SK-N-SH (cell line): ENCODE data around the gene KCNJ16. TPM values are rescaled to one million over a fixed set of nuclear protein-coding genes. Genes with fewer than 3 reads are reported as not detected.

ENCODE experiments used
- CTCF ChIA-PET: fragments of 300-600, 350-600 bp; formaldehyde crosslinking; extraction: SDS; loops from one replicate; lab custom pipeline; 2021; lab: Yijun Ruan, JAX
- POLR2A ChIA-PET: fragments of 350-600 bp; sonication (Branson Sonifier 250); formaldehyde crosslinking; extraction: SDS; loops from one replicate; lab custom pipeline; 2020; ENCODE audit warnings: antibody characterized with exemption, inconsistent platforms; lab: Yijun Ruan, JAX
- DNase-seq: peaks from one replicate; pipeline ENCODE4 v3.0.0; 2012
- H2AFZ ChIP-seq: fragments of 200-600 bp; sonication (generic); 2 replicates; pipeline ENCODE4 v1.8.1; 2016; ENCODE audit warnings: antibody characterized with exemption, mild to moderate bottlenecking, low read depth
- H3F3A ChIP-seq: fragments of 200-600 bp; sonication (generic); replicated peaks from 2 replicates; pipeline ENCODE3; 2016; ENCODE audit warnings: antibody characterized with exemption, mild to moderate bottlenecking; ENCODE audit not compliant: insufficient read depth
- H3K27ac ChIP-seq, 2 experiments: fragments of 200-500 bp in 1 of 2; fragments of 200-600 bp in 1 of 2; sonication (Bioruptor generic) in 1 of 2; sonication (generic), shearing (Covaris generic) in 1 of 2; 2 replicates each; pipeline versions ENCODE4 v1.5.1 to v1.6.1; 2014 to 2016; ENCODE audit warnings: low read depth in 2 of 2, inconsistent platforms in 1 of 2, low read length in 1 of 2, mild to moderate bottlenecking in 1 of 2, mixed read lengths in 1 of 2
- H3K27me3 ChIP-seq: fragments of 200-600 bp; sonication (generic), shearing (Covaris generic); 2 replicates; pipeline ENCODE4 v1.6.1; 2016; ENCODE audit warnings: mixed run types; ENCODE audit not compliant: insufficient read depth
- H3K36me3 ChIP-seq, 2 experiments: fragments of 200-500 bp in 1 of 2; fragments of 200-600 bp in 1 of 2; sonication (Bioruptor generic) in 1 of 2; sonication (generic) in 1 of 2; replicated peaks in 1 of 2; 2 replicates each; pipeline versions ENCODE3 to v1.5.1; 2014 to 2016; ENCODE audit warnings: low read length in 1 of 2, mild to moderate bottlenecking in 1 of 2; ENCODE audit not compliant: insufficient read depth in 2 of 2, control insufficient read depth in 1 of 2
- H3K4me1 ChIP-seq, 2 experiments: fragments of 200-500 bp in 1 of 2; fragments of 200-600 bp in 1 of 2; sonication (Bioruptor generic) in 1 of 2; sonication (generic), shearing (Covaris generic) in 1 of 2; 2 replicates each; pipeline versions ENCODE4 v1.5.1 to v1.6.1; 2014 to 2016; ENCODE audit warnings: low read depth in 1 of 2, low read length in 1 of 2, mixed run types in 1 of 2; ENCODE audit not compliant: insufficient read depth in 2 of 2, control insufficient read depth in 1 of 2
- H3K4me2 ChIP-seq: fragments of 200-600 bp; sonication (generic), shearing (Covaris generic); 2 replicates; pipeline ENCODE4 v1.6.1; 2017; ENCODE audit warnings: mixed run types
- H3K4me3 ChIP-seq, 2 experiments: fragments of 200-500 bp in 1 of 2; fragments of 200-600 bp in 1 of 2; sonication (Bioruptor generic) in 1 of 2; sonication (generic), shearing (Covaris generic) in 1 of 2; 2 replicates each; pipeline versions ENCODE4 v1.5.1 to v1.8.1; 2014 to 2016; ENCODE audit warnings: low read depth in 2 of 2, inconsistent platforms in 1 of 2, low read length in 1 of 2, mild to moderate bottlenecking in 1 of 2, mixed read lengths in 1 of 2, moderate library complexity in 1 of 2
- H3K79me2 ChIP-seq: fragments of 200-600 bp; sonication (generic); 2 replicates; pipeline ENCODE4 v1.8.1; 2017; ENCODE audit warnings: mild to moderate bottlenecking; ENCODE audit not compliant: insufficient read depth
- H3K9ac ChIP-seq: fragments of 200-600 bp; sonication (generic); 2 replicates; pipeline ENCODE4 v1.6.1; 2017; ENCODE audit warnings: mixed run types
- H3K9me2 ChIP-seq: fragments of 200-600 bp; sonication (generic); 2 replicates; pipeline ENCODE4 v1.6.1; 2017; ENCODE audit warnings: mixed run types
- H3K9me3 ChIP-seq: fragments of 200-600 bp; sonication (generic); 2 replicates; pipeline ENCODE4 v1.6.1; 2017; ENCODE audit warnings: mixed run types, mild to moderate bottlenecking, moderate library complexity
- H4K20me1 ChIP-seq: fragments of 200-600 bp; sonication (generic); 2 replicates; pipeline ENCODE4 v1.6.1; 2017; ENCODE audit warnings: mild to moderate bottlenecking, mixed run types; ENCODE audit not compliant: insufficient read depth
- CTCF ChIP-seq: fragments of 200-600 bp; sonication (generic); IDR thresholded peaks from 2 replicates; pipeline ENCODE4 v1.6.1; 2017; ENCODE audit warnings: antibody characterized with exemption, mild to moderate bottlenecking, moderate library complexity
- EZH2phosphoT487 ChIP-seq: fragments of 200-600 bp; sonication (generic); IDR thresholded peaks from 2 replicates; pipeline ENCODE4 v1.6.1; 2017; ENCODE audit warnings: low read depth, mixed run types, mild to moderate bottlenecking, antibody characterized with exemption, moderate library complexity, borderline replicate concordance
- FOSL2 ChIP-seq: IDR thresholded peaks from 2 replicates; pipeline ENCODE4 v1.4.0; 2012; ENCODE audit warnings: low read depth, mild to moderate bottlenecking, moderate library complexity, borderline replicate concordance
- FOXM1 ChIP-seq: IDR thresholded peaks from 2 replicates; pipeline ENCODE4 v1.4.0; 2012; ENCODE audit warnings: low read depth, mild to moderate bottlenecking
- GATA2 ChIP-seq: sonication (generic); formaldehyde crosslinking; IDR thresholded peaks from 2 replicates; pipeline ENCODE4 v1.5.0; 2020; ENCODE audit warnings: mild to moderate bottlenecking, missing genetic modification reagents
- IRF3 ChIP-seq: fragments of 150-350 bp; IDR thresholded peaks from 2 replicates; pipeline ENCODE4 v1.6.1; 2016; ENCODE audit warnings: mild to moderate bottlenecking, low read depth, low read length
- JUND ChIP-seq: IDR thresholded peaks from 2 replicates; pipeline ENCODE4 v1.4.0; 2012
- MEF2A ChIP-seq: IDR thresholded peaks from 2 replicates; pipeline ENCODE4 v1.4.0; 2012; ENCODE audit warnings: low read depth, borderline replicate concordance
- MXI1 ChIP-seq: IDR thresholded peaks from 2 replicates; pipeline ENCODE4 v1.6.1; 2012; ENCODE audit warnings: mild to moderate bottlenecking, low read depth, low read length, improper control_type of control experiment
- NFIC ChIP-seq: IDR thresholded peaks from 2 replicates; pipeline ENCODE4 v1.4.0; 2012; ENCODE audit warnings: borderline replicate concordance
- RCOR1 ChIP-seq: fragments of 150-350 bp; IDR thresholded peaks from 2 replicates; pipeline ENCODE4 v1.6.1; 2017; ENCODE audit warnings: antibody characterized with exemption, low read length
- REST ChIP-seq: IDR thresholded peaks from 2 replicates; pipeline ENCODE4 v1.6.1; 2012; ENCODE audit warnings: mild to moderate bottlenecking, low read depth, low read length, moderate library complexity
- RFX5 ChIP-seq: IDR thresholded peaks from 2 replicates; pipeline ENCODE4 v1.6.1; 2012; ENCODE audit warnings: mild to moderate bottlenecking, improper control_type of control experiment, low read length
- SIN3A ChIP-seq: IDR thresholded peaks from 2 replicates; pipeline ENCODE4 v1.6.1; 2012; ENCODE audit warnings: low read depth, mild to moderate bottlenecking, low read length, moderate library complexity, borderline replicate concordance
- SMC3 ChIP-seq: IDR thresholded peaks from 2 replicates; pipeline ENCODE4 v1.6.1; 2012; ENCODE audit warnings: low read depth, low read length, improper control_type of control experiment
- TAF1 ChIP-seq: IDR thresholded peaks from 2 replicates; pipeline ENCODE4 v1.6.1; 2012; ENCODE audit warnings: low read depth, mild to moderate bottlenecking, low read length, moderate library complexity, borderline replicate concordance
- YY1 ChIP-seq: IDR thresholded peaks from 2 replicates; pipeline ENCODE4 v1.4.0; 2012; ENCODE audit warnings: low read depth, mild to moderate bottlenecking
- WGBS: methylation state at CpG from one replicate; pipeline ENCODE4 v1.1.6; 2017; ENCODE audit warnings: low lambda C conversion rate; 5-methylcytosine and 5-hydroxymethylcytosine counted together
- polyA plus RNA-seq, 3 experiments: library from polyadenylated mRNA; depleted of rRNA; stranded (reverse); fragments of >200 nt; gene quantifications; 2 replicates each; pipeline ENCODE4 v1.2.3, GENCODE V29; 2012

Gene KCNJ16
- polyA plus RNA-seq, 1 of the 3 experiments (the other 2 are of a cell fraction): not detected

- H3K9me2 ChIP-seq: no peaks in the 10 kb centered on the region
- H3K4me2 ChIP-seq: no peak overlapping the region
- no peak overlapping the region for H2AFZ ChIP-seq
- H3K79me2 ChIP-seq: no peaks in the 10 kb centered on the region
- H3K9me3 ChIP-seq: no peaks in the 10 kb centered on the region
- H3F3A ChIP-seq: peaks cover 2% of the 10 kb centered on the region
- DNase-seq: no peak
- ChIA-PET POLR2A (no interaction called here), CTCF (interaction anchor here (1.0 to 2.0 kb wide), 4 partner anchors 10 to 498 kb away, joined by 3 to 6 read pairs (median 5); no protein-coding TSS in a partner anchor)
- H3K27me3 ChIP-seq: no peaks in the 10 kb centered on the region
- no peaks in the 10 kb centered on the region for H3K36me3 ChIP-seq
- WGBS: 74% methylated on average over 12 of the region's 12 CpGs
- H3K9ac ChIP-seq: no peak overlapping the region
- H3K27ac ChIP-seq: no peak overlapping the region
- TF ChIP-seq RFX5: no peak
- no peak for TF ChIP-seq SMC3
- TF ChIP-seq GATA2 (CRISPR knock-in tag): no peak
- no peak for TF ChIP-seq EZH2phosphoT487
- no peak for TF ChIP-seq CTCF
- TF ChIP-seq RCOR1: no peak
- no peak for TF ChIP-seq FOXM1
- TF ChIP-seq MEF2A: no peak
- TF ChIP-seq YY1: no peak
- no peak for TF ChIP-seq JUND
- no peak for TF ChIP-seq FOSL2
- TF ChIP-seq MXI1: no peak
- H4K20me1 ChIP-seq: no peaks in the 10 kb centered on the region
- no peak overlapping the region for H3K4me3 ChIP-seq
- peaks cover 0 to 3% of the 10 kb centered on the region in 2 experiments; a peak in 1 of 4 replicates for H3K4me1 ChIP-seq
Observed at GRCh38 chr17:70104791-70105523, 29.9 kb downstream of the KCNJ16 start.

GRCh38 chr17:70105641-70106040 lies 30.6 kb downstream of the KCNJ16 start:
- peaks cover 2% of the 10 kb centered on the region for H3F3A ChIP-seq
- no peaks in the 10 kb centered on the region for H3K9me3 ChIP-seq
- peaks cover 0 to 3% of the 10 kb centered on the region in 2 experiments; a peak in 1 of 4 replicates for H3K4me1 ChIP-seq
- CTCF ChIA-PET: interaction anchor here (0.6 to 2.0 kb wide), 5 partner anchors 11 to 499 kb away, joined by 3 to 6 read pairs (median 5); no protein-coding TSS in a partner anchor
- WGBS: 88% methylated on average over 3 of the region's 3 CpGs
- no peak overlapping the region for H3K27ac ChIP-seq
- H3K4me2 ChIP-seq: no peak overlapping the region
- no peaks in the 10 kb centered on the region for H4K20me1 ChIP-seq
- no peaks in the 10 kb centered on the region for H3K9me2 ChIP-seq
- H3K4me3 ChIP-seq: no peak overlapping the region
- no peak overlapping the region for H3K9ac ChIP-seq
- DNase-seq: no peak
- no peak overlapping the region for H2AFZ ChIP-seq
- no peaks in the 10 kb centered on the region for H3K79me2 ChIP-seq
- no peaks in the 10 kb centered on the region for H3K36me3 ChIP-seq
- POLR2A ChIA-PET: no interaction called here
- TF ChIP-seq EZH2phosphoT487 (no peak), IRF3 (no peak), REST (no peak), RCOR1 (no peak), NFIC (no peak), SIN3A (no peak), TAF1 (no peak), SMC3 (no peak), RFX5 (no peak), YY1 (no peak)
- TF ChIP-seq, all 33 proteins: peak for 0
- no peaks in the 10 kb centered on the region for H3K27me3 ChIP-seq
